ENCODE data around the gene TRAK1.

TRAK1 gene

GRCh38 chr3:42068303-42069088 lies 22.7 kb upstream of the TRAK1 start:
- no peak for DNase-seq

GRCh38 chr3:42070089-42070488 lies 21.1 kb upstream of the TRAK1 start:
- DNase-seq, result no peak

DNA sequence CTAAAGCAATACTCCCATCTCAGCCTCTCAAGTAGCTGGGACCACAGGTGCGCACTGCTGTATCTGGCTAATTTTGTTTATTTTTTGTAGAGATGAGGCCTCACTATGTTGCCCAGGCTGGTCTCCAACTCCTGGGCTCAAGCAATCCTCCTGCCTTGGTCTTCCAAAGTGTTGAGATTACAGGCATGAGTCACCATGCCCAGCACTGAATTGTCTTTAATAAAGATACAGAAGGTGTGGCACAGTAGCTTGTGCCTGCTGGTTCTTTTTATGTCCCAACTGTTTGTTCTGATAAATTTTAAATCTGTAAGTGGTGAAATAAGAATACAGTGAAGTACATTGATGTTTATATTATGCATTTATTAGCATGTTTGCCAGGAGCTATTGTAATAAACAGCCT lies 20.6 kb upstream of the TRAK1 start:
- no peak for DNase-seq

GRCh38 chr3:42071904-42072812 lies 19.0 kb upstream of the TRAK1 start:
- DNase-seq, result no peak

DNA sequence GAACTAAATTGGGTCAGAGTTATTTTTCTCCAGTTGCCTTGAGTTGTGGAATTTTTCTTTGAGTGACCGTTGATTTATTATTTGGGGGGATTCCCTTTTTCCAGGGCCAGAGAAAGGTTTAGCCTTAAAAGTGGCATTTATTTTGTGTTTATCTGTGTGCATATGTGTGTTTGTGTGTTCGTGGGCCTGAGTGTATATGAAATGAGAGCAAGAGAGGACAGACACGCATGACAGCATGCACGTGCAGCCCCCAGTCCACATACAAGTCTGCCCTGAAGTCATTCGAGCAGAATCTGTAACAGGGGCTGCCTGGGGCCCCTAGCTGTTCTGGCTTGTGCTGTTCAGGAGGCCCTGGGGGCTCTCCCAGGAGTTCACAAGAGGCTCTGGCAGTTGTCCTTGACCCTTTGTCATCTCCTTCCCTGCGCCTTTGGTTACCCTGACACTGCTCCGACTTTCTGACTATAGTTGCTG lies 18.3 kb upstream of the TRAK1 start:
- DNase-seq, result no peak

DNA sequence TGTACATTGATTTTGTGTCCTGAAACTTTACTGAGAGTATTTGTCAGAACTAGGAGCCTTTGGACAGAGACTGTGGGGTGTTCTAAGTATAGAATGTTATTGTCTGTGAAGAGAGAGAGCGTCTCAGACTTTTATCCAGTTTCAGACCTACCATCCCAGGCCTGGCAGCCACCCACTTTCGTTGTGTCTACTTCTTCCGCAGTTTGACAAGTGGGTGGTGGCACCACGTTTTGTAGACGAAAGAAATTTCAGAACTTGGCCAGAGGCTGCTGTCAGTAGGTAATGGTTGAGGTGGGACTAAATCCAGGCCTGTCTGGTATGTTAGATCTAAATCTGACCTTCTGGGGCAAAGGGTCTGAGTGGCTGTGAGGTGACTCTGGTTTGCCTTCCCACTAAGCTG lies 13.4 kb upstream of the TRAK1 start:
- no peak for DNase-seq

- no peak for DNase-seq
These were observed 12.5 kb upstream of the TRAK1 start for GRCh38 chr3:42078677-42079076.

- no peak for DNase-seq
These were observed 11.3 kb upstream of the TRAK1 start for GRCh38 chr3:42079701-42080452.

DNA sequence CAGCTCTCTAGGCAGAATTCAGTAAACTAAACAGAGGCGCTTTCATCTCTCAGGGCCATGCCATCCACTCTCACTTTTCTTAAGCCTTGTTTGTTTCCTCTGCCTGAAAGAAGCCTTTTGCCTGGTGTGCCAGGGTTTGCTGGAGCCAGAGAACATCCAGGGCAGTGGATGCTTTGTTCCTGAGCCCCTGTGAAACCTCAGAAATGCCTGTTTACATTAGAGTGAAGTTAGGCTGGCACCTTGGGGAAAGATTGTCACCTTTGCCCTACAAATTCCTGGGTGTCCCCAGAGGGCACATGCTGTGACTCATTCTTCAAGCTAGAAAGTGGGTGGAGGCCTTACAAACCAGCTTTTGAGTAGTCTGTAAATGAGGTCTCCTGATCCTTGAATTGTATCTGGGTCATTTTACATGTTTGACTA lies 10.7 kb upstream of the TRAK1 start:
- no peak for DNase-seq

- no peak for DNase-seq
These were observed 9.2 kb upstream of the TRAK1 start for GRCh38 chr3:42081838-42082473.

GRCh38 chr3:42084586-42084985 lies 6.6 kb upstream of the TRAK1 start:
- no peak for DNase-seq

DNA sequence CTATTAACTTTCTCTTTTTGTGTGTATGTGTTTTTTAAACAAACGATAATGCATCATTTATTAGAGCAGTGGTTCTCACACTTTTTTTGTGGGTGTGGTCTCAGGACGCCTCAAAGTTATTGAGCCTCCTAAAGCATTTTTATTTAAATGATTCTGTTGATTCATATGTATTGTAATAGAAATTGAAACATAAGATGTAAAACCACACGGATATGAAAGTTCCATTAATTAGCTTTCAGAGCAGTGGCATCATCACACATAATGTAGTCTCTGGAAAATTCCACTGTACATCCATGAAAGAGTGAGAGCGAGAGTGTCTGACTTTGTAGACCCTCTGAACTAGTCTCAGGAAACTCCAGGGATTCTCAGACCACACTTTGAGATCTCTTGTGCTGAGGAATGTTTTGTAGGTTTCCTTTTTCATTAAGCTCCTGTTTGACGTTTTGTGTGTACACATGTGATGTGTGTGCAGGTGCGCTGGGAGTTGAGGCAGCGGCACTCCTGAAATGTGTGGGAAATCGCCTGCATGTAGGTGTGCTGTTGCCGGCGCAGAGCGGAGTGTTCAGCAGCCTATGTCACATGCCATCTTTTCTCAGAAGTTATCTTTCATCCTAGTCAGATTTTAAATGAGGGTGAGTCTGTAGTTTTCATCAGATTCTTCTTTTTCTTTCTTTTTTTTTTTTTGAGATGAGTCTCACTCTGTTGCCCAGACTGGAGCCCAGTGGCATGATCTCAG lies 5.3 kb upstream of the TRAK1 start:
- no peak for DNase-seq

DNA sequence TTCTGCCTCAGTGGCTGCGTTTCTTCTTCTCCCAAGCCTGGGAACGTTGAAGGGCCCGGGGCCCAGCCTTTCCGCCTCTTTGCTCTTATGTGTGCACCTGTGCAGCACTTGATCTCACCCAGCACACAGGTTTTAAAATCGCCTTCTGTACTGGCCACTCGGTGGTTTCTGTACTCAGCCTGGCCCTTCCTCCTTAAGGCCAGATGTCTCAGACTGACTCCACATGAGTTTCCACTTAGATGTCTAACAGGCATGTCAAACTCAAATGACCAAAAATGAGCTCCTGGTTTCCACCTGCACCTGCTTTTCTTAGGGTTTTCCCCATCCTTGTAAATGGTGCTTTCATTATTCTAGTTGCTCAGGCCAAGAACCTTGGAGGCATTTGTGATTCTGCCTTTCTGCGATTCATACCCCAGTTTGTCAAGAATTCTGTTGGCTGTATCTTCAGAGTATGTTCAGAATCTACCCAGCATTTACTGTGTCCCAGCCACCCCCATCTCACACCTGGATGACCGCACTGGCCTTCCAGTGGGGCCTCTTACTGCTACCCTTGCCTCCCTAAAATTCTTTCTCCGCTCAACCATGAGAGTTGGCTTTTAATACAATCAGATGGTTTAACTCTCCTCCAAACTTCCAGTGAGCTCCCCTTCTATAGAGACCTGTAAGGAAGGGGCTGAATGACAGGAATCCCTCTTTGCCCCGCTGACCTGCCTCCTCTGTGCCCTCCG lies 2.2 kb upstream of the TRAK1 start:
- no peak for DNase-seq

DNA sequence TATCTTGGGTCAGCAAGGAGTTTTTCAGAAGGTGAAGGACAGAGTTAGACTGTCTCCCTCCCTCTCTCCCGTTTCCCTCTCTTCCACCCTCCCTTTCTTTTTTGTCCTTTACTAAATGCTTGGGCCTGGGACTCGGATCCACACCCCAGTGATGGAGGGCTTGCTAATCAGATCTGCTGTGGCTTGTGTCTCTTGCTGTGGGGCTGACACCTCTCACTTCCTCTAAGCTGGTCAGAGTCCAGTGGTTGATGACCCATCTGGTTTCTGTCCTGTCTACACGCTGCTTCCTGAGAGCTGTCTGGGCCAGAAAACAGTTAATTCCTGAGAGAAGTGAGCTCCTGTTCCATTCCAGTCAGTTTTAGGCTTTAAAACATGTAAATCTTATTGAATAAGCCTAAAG lies 849 bp downstream of the TRAK1 start:
- DNase-seq, result no peak

- DNase-seq, result no peak
These were observed 3.0 kb downstream of the TRAK1 start for GRCh38 chr3:42094128-42094527.

DNA sequence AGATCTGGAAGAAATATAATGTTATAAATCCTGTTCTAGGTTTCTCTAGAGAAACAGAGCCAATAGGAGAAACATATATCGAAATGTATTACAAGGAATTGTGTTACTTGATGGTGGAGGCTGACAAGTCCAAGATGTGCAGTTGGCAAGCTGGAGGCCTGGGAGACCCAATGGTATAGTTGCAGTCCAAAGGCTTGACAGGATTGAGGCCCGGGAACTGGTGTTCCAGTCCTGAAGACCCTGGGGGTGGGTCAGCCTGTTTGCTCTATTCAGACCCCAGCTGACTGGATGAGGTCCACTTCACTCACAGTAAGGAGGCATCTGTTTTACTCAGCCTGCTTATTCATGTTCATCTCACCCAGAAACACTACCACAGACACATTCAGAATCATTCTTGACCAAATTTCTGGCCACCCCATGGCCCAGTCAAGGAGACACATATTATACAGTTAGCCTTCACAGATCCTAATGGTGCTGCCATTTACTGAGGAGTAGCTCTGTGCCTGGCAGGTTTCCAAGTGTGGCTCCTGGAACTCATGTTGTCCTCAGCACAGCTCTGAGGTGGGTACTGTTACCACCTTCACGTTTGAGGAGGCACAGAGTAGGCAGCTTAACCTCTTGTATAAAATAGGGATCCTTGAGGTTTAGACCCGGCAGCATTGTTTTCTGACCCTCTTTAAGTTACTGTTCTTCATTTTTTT lies 3.7 kb downstream of the TRAK1 start:
- no peak for DNase-seq

DNA sequence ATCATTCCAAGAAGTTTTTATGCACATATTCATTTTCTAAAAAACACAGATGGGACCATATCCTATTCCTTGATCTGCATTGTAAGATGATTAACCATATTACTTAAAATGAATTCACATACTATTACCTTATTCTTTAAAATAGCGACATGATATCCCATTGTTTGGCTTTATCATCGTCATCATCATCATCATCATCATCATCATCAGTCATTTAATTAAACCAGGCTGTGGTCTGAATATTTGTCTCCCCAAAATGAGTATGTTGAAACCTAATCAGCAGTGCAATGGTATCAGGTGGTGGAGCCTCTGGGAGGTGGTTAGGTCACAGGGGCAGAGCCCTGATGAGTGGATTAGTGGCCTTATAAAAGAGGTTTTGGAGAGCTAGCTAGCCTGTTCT lies 4.4 kb downstream of the TRAK1 start:
- no peak for DNase-seq

DNA sequence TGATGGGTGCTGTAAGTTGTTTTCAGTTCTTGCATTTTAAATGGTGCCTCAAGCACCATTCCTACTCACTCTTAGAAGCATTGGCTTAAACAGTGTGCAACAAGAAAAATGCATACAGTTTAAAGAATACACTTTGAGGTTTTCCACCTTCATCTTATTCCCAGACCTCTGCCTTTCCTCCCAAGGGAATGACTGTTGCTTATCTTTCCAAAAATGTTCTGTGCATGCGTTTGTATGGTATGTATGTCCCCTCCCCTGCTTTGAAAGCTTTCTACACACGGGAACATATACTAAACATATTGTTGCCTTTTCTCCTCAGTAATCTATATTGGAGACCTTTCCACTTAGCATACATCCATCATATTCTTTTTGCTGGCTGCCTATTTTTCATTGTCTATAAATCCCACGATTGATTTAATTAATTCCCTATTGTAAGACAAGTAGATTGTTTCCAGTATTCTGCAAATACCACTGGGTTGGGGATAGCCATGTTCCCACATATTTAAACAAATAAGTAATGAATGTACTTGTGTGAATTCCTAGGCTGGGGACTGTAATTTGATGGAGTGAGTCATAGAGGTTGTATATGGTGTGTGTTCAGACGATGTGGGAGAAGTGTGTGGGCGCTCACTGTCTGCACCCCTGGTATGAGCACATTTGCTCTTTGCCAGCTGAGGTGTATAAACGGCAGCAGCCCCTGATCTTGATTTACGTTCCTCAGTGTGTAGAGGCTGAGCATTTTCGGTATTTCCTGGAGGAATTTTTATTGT lies 5.8 kb downstream of the TRAK1 start:
- no peak for DNase-seq

DNA sequence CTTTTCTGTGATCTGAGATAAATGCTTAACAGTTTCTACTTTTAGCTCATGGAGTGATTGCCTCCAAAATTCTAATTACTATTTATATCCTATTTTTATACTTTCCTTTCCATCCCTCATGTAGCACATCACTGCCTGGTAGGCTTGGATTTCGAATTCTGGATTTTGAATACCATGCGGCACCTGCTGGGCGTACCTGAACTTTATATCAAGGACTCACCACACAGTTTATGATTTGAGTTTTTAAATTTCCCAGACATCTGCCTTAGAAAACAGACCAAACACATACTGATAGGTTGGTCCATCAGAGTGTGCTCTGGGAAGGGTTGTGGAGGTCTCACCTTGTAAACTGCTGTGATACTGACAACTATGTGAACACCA lies 6.4 kb downstream of the TRAK1 start:
- DNase-seq, result no peak

DNA sequence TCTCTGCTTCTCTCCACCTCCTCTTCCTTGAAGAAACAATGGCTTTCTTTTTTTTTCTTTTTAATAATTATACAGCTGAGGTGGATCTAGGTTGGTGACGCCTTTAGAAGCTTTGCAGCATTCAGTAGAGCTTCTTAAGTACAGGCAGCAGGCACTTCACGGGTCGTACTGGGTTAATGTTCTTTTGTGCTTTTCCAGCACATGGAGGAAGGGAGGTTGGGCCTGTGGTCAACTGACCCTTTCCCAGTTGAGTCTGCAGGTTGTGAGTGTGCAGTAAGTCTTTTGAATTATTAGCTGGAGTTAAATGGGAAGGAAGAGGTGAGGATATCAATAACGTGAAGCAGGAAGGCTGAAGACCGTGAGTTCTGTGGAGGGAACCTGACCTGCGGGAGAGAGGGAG lies 7.0 kb downstream of the TRAK1 start:
- DNase-seq, result no peak
